Muscle of leg (tissue), 11 donors: ENCODE data around the gene KCNQ1. TPM values are rescaled to one million over a fixed set of nuclear protein-coding genes. Genes with fewer than 3 reads are reported as not detected.
A peak's percentile ranks its signal among the peaks of the same experiment; 100 is the strongest.

Experiments
- DNase-seq: peaks from one replicate; pipeline ENCODE4 v3.0.0; 2013
- H3K27ac ChIP-seq: one replicate; pipeline ENCODE4 v1.5.1; 2013; ENCODE audit warnings: mild to moderate bottlenecking, low read length, control low read depth
- H3K27me3 ChIP-seq: one replicate; pipeline ENCODE4 v1.6.1; 2013; ENCODE audit warnings: low read length; ENCODE audit not compliant: control insufficient read depth, insufficient read depth
- H3K36me3 ChIP-seq: one replicate; pipeline ENCODE4 v1.6.1; 2013; ENCODE audit warnings: low read length; ENCODE audit not compliant: control insufficient read depth, insufficient read depth
- H3K4me1 ChIP-seq: one replicate; pipeline ENCODE4 v1.6.1; 2013; ENCODE audit warnings: low read length; ENCODE audit not compliant: control insufficient read depth, insufficient read depth
- H3K4me3 ChIP-seq: one replicate; pipeline ENCODE4 v1.5.1; 2013; ENCODE audit warnings: low read length, control low read depth
- H3K9me3 ChIP-seq: replicated peaks from 2 replicates; pipeline ENCODE4 v1.6.1; 2013; ENCODE audit warnings: low read depth, low read length; ENCODE audit not compliant: control insufficient read depth
- WGBS: methylation state at CpG from one replicate; pipeline ENCODE4 v1.1.5; 2013; ENCODE audit warnings: missing lambda C conversion rate; ENCODE audit not compliant: insufficient coverage; 5-methylcytosine and 5-hydroxymethylcytosine counted together
- polyA plus RNA-seq, 8 donors: library from polyadenylated mRNA; unstranded; fragments of 120-200 nt; gene quantifications; one replicate each; pipeline versions ENCODE4 v1.2.1 to v1.2.3, GENCODE V29; 2013; ENCODE audit warnings: inconsistent platforms in 1 of 8, low replicate concordance in 1 of 8; ENCODE audit not compliant: insufficient read length in 8 of 8, insufficient read depth in 1 of 8
- total RNA-seq: library from RNA; stranded (reverse); fragments of 120-200 nt; gene quantifications from one replicate; pipeline ENCODE4 v1.2.4, GENCODE V29; 2013

KCNQ1 gene
- total and polyA plus RNA-seq, 9 donors: 0.84 to 4.1 (median 2.6) TPM

DNA sequence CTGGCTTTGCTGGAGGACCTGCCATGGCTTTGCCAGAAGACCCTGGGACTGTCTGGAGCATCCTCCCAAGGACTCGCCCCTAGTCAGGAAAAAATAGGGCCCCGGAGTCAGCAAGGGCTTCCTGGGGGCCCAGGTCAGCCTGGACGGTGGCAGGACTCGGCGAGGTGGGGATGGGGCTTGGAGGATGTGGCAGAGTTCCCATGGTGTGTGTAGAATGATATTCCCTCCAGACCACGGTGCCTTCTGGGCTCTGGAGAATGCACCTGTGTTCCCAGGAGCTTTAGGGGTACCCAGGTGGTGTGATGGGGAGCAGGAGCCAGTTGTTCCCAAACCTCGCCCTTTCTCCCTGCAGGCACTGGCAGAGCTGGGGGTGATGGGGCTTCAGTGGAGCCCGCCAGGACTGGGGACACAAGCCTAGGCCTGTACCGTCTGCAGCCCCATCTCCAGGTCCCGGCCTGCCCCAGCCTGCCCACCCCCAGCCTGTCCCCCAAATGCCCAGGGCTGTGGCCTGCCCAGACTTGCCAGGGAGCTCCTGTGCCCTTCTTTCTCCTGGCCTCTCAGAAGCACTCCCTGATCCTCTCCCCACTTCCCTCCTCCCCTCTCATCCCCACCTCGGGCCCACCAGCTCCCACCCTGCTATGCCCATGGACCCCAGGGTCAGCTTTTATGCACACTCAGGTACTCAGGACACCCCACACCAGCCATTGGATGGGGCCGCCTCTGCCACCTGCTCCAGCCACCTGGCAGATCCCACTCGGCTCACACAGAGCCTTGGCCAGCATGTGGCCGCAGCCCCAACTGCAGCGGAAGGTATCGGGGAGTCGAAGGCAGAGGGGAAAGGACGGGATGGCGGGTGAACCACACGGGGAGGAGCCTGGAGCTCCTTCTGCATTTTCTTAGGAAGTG is 358.6 kb downstream of the KCNQ1 start:
- WGBS: 85% methylated on average over 18 of the region's 20 CpGs
- Histone ChIP-seq H3K4me3 (no peak overlapping the region), H3K36me3 (no peaks in the 10 kb centered on the region), H3K27ac (no peak overlapping the region), H3K9me3 (peaks cover 6% of the 10 kb centered on the region), H3K4me1 (peaks cover 77% of the 10 kb centered on the region), H3K27me3 (peaks cover 15% of the 10 kb centered on the region)
- DNase-seq: no peak

DNA sequence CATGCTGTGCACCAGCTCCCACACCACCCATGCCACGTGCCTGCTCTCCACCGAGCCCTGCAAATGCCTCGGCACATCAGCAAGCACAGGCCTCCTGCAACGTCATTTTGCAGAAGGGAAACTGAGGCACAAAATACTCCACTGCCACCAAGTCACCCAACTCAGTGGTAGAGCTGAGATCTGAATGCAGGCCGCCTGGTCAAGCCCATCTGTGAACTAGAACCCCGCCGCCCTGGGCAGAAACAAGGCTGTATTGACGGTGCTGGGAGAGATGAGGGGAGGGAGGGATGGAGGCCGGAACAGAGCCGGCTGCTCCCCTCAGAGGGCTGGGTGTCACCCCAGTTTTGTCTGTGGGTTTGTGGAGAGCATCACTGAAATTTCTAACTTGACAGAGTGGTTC is 359.4 kb downstream of the KCNQ1 start:
- WGBS: 90% methylated on average over 9 of the region's 10 CpGs
- Histone ChIP-seq H3K27me3 (peaks cover 15% of the 10 kb centered on the region), H3K36me3 (no peaks in the 10 kb centered on the region), H3K4me1 (peaks cover 78% of the 10 kb centered on the region), H3K27ac (no peak overlapping the region), H3K4me3 (no peak overlapping the region), H3K9me3 (peaks cover 6% of the 10 kb centered on the region)
- DNase-seq: no peak

DNA sequence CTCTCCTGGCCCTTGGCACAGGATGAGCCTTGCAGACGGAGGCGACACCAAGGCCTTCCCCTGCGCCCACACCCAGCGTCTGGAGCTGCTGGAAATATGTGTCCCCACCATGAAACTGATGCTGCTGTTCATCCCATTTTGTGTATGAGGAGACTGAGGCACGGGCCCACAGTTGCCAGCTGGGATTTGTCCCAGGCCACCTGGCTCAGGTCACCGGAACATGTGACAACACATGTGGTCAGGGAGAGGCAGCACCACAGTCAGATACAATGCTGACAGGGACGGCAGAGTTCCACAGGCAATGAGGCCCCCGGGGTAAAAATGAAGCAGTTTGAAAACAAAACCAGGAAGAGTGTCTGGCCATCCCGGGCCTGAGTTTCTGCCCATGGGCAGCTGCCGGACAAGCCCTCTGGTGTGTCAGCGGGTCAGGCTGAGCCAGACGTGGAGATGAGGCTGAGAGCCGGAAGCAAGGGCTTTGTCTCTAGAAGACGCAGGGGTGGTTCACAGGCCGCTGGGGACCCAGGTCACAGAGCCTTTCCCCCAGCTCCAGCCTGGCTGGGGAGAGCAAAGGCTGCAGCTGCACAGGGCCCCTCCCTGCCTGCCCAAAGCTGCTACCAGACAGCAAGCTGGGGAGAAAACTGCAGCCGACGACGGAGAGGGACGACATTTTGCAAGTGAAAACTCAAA is 360.0 kb downstream of the KCNQ1 start:
- H3K36me3 ChIP-seq: no peaks in the 10 kb centered on the region
- H3K4me3 ChIP-seq: no peak overlapping the region
- H3K9me3 ChIP-seq: peaks cover 5% of the 10 kb centered on the region
- 51% methylated on average over 16 of the region's 19 CpGs for WGBS
- peaks cover 19% of the 10 kb centered on the region for H3K27me3 ChIP-seq
- DNase-seq: peak; percentile 49
- peak overlapping the region; percentile 71 for H3K27ac ChIP-seq
- peaks cover 81% of the 10 kb centered on the region for H3K4me1 ChIP-seq

DNA sequence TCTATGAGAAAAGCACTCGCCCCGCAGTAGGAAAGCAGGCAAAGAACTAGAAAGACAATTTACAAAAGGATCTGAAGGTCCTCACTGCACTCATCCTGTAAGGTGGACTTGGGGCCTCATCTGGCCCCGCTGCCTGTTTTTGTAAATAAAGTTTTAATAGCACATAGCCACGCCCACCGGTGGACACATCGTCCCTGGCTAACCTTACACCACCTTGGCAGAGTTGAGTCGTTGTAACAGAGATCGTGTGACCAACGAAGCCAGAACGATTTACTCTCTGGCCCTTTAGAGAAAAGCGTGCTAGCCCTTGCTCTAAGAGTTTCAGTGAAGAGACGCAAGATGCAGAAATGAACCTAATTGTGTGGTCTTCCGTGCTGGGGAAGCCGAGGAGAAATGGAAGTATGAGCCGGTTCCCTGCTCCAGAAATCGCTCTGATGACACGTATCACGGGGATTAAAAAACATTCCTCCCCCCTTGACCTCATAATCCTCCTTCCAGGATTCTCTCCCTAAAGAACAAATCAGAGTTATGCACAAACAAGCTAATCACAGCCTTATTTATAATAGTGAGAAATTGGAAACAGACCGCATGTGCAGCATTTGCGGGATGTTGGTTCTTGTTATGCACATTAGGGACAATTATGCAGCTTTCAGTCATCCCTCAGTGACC is 360.7 kb downstream of the KCNQ1 start:
- Histone ChIP-seq H3K4me1 (peaks cover 74% of the 10 kb centered on the region), H3K27me3 (peaks cover 19% of the 10 kb centered on the region)
- WGBS: 58% methylated on average over 7 of the region's 20 CpGs

DNA sequence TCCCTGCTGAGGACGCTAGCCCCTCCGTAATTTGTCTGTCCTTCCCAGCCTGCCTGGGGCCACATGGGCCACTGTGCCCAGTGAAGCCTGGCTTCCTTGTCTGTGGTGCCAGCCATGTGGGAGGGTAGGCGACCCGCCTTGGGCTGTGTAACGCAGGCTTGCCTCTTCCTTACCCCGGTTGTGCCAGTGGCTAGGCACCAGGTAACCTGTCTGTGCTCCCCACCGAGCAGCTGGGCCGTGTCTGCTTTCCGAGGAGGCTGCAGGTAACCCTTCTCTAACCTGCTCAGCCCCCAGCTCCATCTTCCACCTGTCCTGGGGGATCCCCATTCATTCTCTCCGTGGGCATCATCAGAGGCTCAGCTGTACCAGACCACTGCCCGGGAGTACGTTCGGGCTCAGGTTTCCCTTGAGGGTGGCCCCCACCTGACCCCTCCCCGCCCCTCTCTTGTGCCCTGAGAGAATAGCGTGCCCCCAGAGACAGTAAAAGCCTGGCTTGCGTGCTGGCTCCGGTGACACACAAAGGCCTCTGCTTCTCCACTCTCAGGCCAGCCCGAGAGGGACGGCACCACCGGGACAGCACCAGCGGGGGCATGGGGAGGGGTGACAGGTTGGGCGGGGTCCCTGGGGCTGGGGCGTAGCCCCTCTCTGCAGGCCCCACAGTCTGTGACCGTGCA is 361.7 kb downstream of the KCNQ1 start:
- Histone ChIP-seq H3K9me3 (peaks cover 6% of the 10 kb centered on the region), H3K4me1 (peaks cover 78% of the 10 kb centered on the region), H3K27ac (peak overlapping the region; percentile 29), H3K36me3 (no peaks in the 10 kb centered on the region), H3K27me3 (peaks cover 19% of the 10 kb centered on the region), H3K4me3 (no peak overlapping the region)
- no peak for DNase-seq
- WGBS: 67% methylated on average over 18 of the region's 24 CpGs

More for the DNA sequence above, 360.7 kb downstream of the KCNQ1 start:
- Histone ChIP-seq H3K4me3 (no peak overlapping the region), H3K9me3 (peaks cover 6% of the 10 kb centered on the region), H3K27ac (peak overlapping the region; percentile 71), H3K36me3 (no peaks in the 10 kb centered on the region)
- DNase-seq: peak; percentile 46

DNA sequence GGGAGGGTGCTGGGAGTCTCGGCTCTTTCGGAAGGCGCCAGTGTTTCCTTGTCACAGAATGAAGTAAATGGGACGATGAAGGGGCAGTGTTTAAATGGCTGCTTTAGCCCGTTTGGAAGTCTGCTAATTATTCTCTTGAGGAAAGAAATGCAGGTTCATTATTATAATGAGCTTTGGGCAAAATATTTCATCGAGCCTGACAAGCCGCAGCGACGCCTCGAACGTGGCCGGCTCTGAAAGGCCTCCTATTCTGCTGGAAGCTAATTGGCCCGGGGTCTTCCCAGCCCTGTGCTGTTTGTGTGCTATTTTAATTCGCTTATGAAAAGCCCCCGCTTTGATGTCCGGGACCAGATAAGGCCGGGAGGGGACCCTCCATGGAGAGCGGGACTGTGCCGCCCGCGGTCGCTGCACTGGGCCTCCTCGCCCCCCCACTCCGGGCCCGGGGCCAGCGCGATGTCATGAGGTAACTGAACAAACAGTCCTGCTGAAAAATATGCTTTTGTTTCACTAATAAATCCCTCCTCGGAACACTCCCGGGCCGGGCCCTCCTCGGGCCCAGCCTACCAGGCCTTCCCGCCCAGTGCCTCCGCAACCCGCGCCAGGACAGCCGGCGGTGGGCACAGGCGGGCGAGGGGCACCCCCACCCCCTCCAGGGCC is 362.3 kb downstream of the KCNQ1 start:
- H3K36me3 ChIP-seq: no peaks in the 10 kb centered on the region
- DNase-seq: peak; percentile 83
- H3K4me3 ChIP-seq: no peak overlapping the region
- peaks cover 21% of the 10 kb centered on the region for H3K27me3 ChIP-seq
- WGBS: 17% methylated on average over 18 of the region's 39 CpGs
- peaks cover 80% of the 10 kb centered on the region for H3K4me1 ChIP-seq
- peak overlapping the region; percentile 29 for H3K27ac ChIP-seq
- peaks cover 6% of the 10 kb centered on the region for H3K9me3 ChIP-seq

DNA sequence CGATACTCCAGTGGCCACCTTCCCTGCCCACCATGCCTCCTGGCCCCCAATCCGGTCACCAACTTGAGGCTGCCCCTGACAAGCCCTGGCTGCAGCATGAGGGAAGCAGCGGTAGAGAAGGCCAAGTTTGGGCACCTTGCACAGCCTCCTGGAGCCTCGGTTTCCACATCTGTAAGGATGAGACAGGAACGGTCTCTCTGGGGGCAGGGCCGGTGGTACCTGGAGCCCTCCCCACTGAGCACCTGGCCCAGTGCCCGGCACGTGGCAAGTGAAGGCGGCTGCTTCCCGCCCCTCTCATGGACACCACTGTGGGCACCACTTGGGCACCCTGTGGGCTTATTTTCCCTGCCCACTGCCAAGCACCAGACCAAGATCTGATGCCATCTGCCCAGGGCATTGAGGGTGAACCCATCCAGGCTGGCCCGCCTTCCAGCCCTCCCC is 363.0 kb downstream of the KCNQ1 start:
- H3K4me3 ChIP-seq: no peak overlapping the region
- peak overlapping the region; percentile 42 for H3K27ac ChIP-seq
- H3K9me3 ChIP-seq: peaks cover 6% of the 10 kb centered on the region
- peaks cover 21% of the 10 kb centered on the region for H3K27me3 ChIP-seq
- peaks cover 80% of the 10 kb centered on the region for H3K4me1 ChIP-seq
- WGBS: 70% methylated on average over 6 of the region's 11 CpGs
- no peaks in the 10 kb centered on the region for H3K36me3 ChIP-seq
- DNase-seq: no peak

DNA sequence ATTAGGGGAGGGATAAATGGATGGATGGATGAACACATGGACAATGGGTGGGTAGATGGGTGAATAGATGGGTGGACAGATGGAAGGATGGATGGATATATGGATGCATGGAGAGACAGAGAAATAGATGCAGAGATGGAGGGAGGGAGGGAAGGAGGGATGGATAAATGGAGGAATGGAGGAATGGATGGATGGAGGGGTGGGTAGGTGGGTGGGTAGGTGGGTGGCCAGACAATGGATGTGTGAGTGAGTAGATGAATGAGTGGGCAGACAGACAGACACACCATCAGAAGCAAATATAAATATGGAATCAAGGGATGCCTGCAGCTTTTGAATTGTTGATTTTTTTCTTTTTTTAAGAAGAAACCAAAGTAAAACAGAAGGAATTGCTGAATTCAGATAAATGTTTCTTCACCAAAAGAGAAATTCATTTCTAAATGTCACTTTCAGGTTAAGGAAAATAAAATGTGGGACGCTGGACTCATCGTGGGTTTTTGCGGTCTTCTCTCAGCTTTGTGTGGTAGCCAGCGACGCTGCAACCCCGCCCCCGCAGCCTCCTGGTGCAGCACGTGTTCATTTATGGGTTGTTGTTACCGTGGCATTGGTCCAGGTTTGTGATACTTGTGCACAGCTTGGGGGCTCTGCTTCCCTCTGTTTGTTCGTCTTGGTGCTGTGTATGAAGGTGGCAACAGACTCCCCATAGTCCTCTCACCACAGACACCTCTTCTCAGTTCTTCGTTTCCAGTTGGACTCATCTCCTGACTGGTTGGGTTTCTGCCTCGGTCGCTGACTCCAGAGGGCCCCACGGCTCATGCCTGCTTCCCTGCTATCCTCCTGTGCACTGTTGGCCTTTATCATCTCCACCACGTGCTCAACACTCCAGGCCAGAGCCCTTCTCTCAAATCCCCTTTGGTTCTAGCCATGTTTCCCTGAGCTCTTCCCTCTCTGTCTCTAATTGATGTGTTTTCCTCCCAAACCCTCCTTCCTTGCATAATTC is 364.3 kb downstream of the KCNQ1 start:
- Histone ChIP-seq H3K27me3 (peaks cover 21% of the 10 kb centered on the region), H3K4me3 (no peak overlapping the region), H3K4me1 (peaks cover 77% of the 10 kb centered on the region), H3K27ac (no peak overlapping the region), H3K9me3 (peaks cover 6% of the 10 kb centered on the region), H3K36me3 (no peaks in the 10 kb centered on the region)
- DNase-seq: no peak
- WGBS: 82% methylated on average over 5 of the region's 15 CpGs
